ENCODE measurements around the gene TBC1D14. TPM values are rescaled to one million over a fixed set of nuclear protein-coding genes. Genes with fewer than 3 reads are reported as not detected.

Gene TBC1D14
- total and polyA plus RNA-seq, 2 of the 8 experiments (the other 6 are each of a cell fraction or from before 2014, with no cell fraction given): 45.6 to 48.2 TPM

DNA sequence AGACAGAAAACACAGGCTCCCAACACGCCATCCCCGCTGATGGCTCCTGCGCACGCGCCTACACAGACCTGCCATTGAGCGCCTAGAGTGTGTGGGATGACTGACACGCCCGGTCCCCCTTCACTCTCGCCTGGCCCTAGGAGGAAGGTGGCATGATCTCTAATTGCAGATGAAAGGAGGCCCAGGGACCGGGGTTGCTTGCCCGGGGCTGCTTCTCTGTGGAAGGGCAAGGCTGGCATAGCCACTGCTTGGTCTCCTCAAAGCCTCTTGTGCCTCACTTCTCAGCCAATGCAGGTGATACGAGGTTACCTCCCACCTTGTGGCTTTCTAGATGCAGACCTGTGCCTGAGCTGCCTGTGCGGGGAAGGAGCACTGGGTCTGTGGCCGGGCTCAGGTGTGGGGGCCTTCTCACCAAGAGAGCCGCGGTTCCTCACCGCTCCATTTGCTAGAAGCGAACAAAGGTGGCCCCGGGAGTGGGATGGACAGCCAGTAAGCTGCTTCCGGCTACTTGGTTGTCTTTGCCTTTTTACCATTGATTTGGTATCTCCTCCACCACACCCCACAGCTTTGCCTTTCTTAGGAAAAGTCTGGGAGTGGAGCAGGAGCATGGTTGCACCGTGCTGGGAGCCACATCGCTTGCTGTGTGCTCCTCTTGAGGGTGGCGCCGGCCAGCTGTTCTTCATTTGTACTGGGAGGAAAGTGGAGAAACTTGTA, 47.0 kb downstream of the TBC1D14 start (continued):
- TF ChIP-seq KDM5A (IDR thresholded peaks at IDR 0.05; ENCODE audit: low read length): no peak
- no peak for TF ChIP-seq NRF1 (IDR thresholded peaks at IDR 0.05; ENCODE audit: low read depth, low read length)
- TF ChIP-seq SP2 (IDR thresholded peaks at IDR 0.05; ENCODE audit: low read length): no peak
- TF ChIP-seq CREB1 (IDR thresholded peaks at IDR 0.05): no peak
- TF ChIP-seq, protein P1, sequence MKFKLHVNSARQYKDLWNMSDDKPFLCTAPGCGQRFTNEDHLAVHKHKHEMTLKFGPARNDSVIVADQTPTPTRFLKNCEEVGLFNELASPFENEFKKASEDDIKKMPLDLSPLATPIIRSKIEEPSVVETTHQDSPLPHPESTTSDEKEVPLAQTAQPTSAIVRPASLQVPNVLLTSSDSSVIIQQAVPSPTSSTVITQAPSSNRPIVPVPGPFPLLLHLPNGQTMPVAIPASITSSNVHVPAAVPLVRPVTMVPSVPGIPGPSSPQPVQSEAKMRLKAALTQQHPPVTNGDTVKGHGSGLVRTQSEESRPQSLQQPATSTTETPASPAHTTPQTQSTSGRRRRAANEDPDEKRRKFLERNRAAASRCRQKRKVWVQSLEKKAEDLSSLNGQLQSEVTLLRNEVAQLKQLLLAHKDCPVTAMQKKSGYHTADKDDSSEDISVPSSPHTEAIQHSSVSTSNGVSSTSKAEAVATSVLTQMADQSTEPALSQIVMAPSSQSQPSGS (IDR thresholded peaks at IDR 0.05; ENCODE audit: low read length): no peak
- TF ChIP-seq HDAC2 (IDR thresholded peaks at IDR 0.05; ENCODE audit: borderline replicate concordance in 1 of 2, low read depth in 2 of 2, low read length in 2 of 2): no peak
